PFSK-1 (cell line): Measurements from ENCODE around the gene MPIG6B.

Experiments
- FOXP2 ChIP-seq: optimal IDR thresholded peaks from 2 replicates; pipeline ENCODE3; 2011; ENCODE audit warnings: borderline replicate concordance, control low read depth, inconsistent platforms; ENCODE audit not compliant: insufficient read depth; ENCODE audit errors: extremely low read length, extremely low read depth
- POLR2AphosphoS5 ChIP-seq: IDR thresholded peaks from 2 replicates; pipeline ENCODE4 v1.6.1; 2012; ENCODE audit warnings: low read depth, mild to moderate bottlenecking, control low read depth, low read length, moderate library complexity
- REST ChIP-seq, 2 experiments: IDR thresholded peaks; 2 replicates each; pipeline versions ENCODE4 v1.6.1 to v1.8.0; 2011 to 2012; ENCODE audit warnings: low read depth in 2 of 2, low read length in 2 of 2, control low read depth in 1 of 2, inconsistent platforms in 1 of 2, mild to moderate bottlenecking in 1 of 2, moderate library complexity in 1 of 2; ENCODE audit not compliant: insufficient read depth in 1 of 2
- SIN3A ChIP-seq: IDR thresholded peaks from 2 replicates; pipeline ENCODE4 v1.6.1; 2012; ENCODE audit warnings: mild to moderate bottlenecking, low read length, moderate library complexity, borderline replicate concordance; ENCODE audit not compliant: insufficient read depth
- TAF1 ChIP-seq: IDR thresholded peaks from 2 replicates; pipeline ENCODE4 v1.6.1; 2012; ENCODE audit warnings: low read length, control low read depth, borderline replicate concordance; ENCODE audit not compliant: insufficient read depth

MPIG6B gene

GRCh38 chr6:31739639-31740396, 16.6 kb downstream of the MPIG6B start, which contains the start of gene MSH5:
MSH5 (plus strand) TSS chr6:31740005; CDS start chr6:31740467, 462 bp downstream.
- peak; percentile 93 for TF ChIP-seq POLR2AphosphoS5
- no peak for TF ChIP-seq FOXP2
- TF ChIP-seq SIN3A: 0 out of 2 replicates have a peak, but pooled peaks have one; percentile 11
- TF ChIP-seq TAF1: peak; percentile 82

- no peak for TF ChIP-seq FOXP2
- TF ChIP-seq REST (IDR thresholded peaks at IDR 0.05; ENCODE audit: insufficient read depth in 1 of 2, low read depth in 2 of 2, low read length in 2 of 2): 0 out of 4 replicates have a peak, but pooled peaks of 1 of the 2 experiments have one; percentile 52
- TF ChIP-seq TAF1: no peak
- TF ChIP-seq SIN3A: no peak
- TF ChIP-seq POLR2AphosphoS5: peak; percentile 65; the same call in 1 of the 2 replicates
Measured at GRCh38 chr6:31740397-31741223, 17.4 kb downstream of the MPIG6B start.

- no peak for TF ChIP-seq REST (IDR thresholded peaks at IDR 0.05; ENCODE audit: insufficient read depth in 1 of 2, low read depth in 2 of 2, low read length in 2 of 2)
- no peak for TF ChIP-seq SIN3A
- no peak for TF ChIP-seq TAF1
- no peak for TF ChIP-seq FOXP2
- TF ChIP-seq POLR2AphosphoS5: no peak
Measured at GRCh38 chr6:31741815-31742214, 18.6 kb downstream of the MPIG6B start.

- TF ChIP-seq POLR2AphosphoS5 (no peak), FOXP2 (no peak), TAF1 (no peak), REST (IDR thresholded peaks at IDR 0.05; ENCODE audit: insufficient read depth in 1 of 2, low read depth in 2 of 2, low read length in 2 of 2) (no peak), SIN3A (no peak)
Measured at GRCh38 chr6:31742894-31743293, 19.7 kb downstream of the MPIG6B start.

- TF ChIP-seq TAF1 (no peak), POLR2AphosphoS5 (no peak), REST (IDR thresholded peaks at IDR 0.05; ENCODE audit: insufficient read depth in 1 of 2, low read depth in 2 of 2, low read length in 2 of 2) (no peak), SIN3A (no peak), FOXP2 (no peak)
Measured at GRCh38 chr6:31744422-31744821, 21.2 kb downstream of the MPIG6B start.
